ENCODE results near the gene TSPAN33.

TSPAN33 gene

GRCh38 chr7:129162732-129163131, 18.2 kb downstream of the TSPAN33 start:
- Histone ChIP-seq H3K9me2 (ENCODE audit: low read depth, low read length) (no peaks in the 10 kb centered on the region), H4K20me1 (ENCODE audit: insufficient read depth, low read length) (no peaks in the 10 kb centered on the region), H3K4me1 (ENCODE audit: insufficient read depth, low read length, severe bottlenecking) (peaks cover 9% of the 10 kb centered on the region), H3K4me3 (ENCODE audit: low read depth, low read length, poor library complexity, severe bottlenecking) (no peak overlapping the region), H3K9ac (ENCODE audit: low read length) (no peak overlapping the region), H3K27ac (ENCODE audit: low read depth, low read length, poor library complexity, severe bottlenecking) (no peak overlapping the region), H2AFZ (ENCODE audit: low read length) (no peak overlapping the region), H3K79me2 (ENCODE audit: insufficient read depth, low read length) (no peaks in the 10 kb centered on the region), H3K4me2 (ENCODE audit: low read length) (no peak overlapping the region), H3K36me3 (ENCODE audit: insufficient read depth, low read length) (peaks cover 15% of the 10 kb centered on the region; the same call in 1 of the 2 replicates), H3F3A (ENCODE audit: insufficient read depth, low read length) (no peaks in the 10 kb centered on the region), H3K9me3 (ENCODE audit: low read length) (no peaks in the 10 kb centered on the region), H3K27me3 (ENCODE audit: insufficient read depth, low read length) (no peaks in the 10 kb centered on the region)
- no peak for TF ChIP-seq CTCF (IDR thresholded peaks at IDR 0.05; ENCODE audit: low read length)
- no peak for TF ChIP-seq EZH2 (IDR thresholded peaks at IDR 0.05; ENCODE audit: borderline replicate concordance, low read length)

GRCh38 chr7:129163875-129164544, 19.5 kb downstream of the TSPAN33 start:
- no peaks in the 10 kb centered on the region for H4K20me1 ChIP-seq (ENCODE audit: insufficient read depth, low read length)
- H3K27ac ChIP-seq (ENCODE audit: low read depth, low read length, poor library complexity, severe bottlenecking), result no peak overlapping the region
- H3K27me3 ChIP-seq (ENCODE audit: insufficient read depth, low read length), result no peaks in the 10 kb centered on the region
- no peak overlapping the region for H2AFZ ChIP-seq (ENCODE audit: low read length)
- peaks cover 14% of the 10 kb centered on the region for H3K4me1 ChIP-seq (ENCODE audit: insufficient read depth, low read length, severe bottlenecking)
- no peaks in the 10 kb centered on the region for H3K9me2 ChIP-seq (ENCODE audit: low read depth, low read length)
- no peaks in the 10 kb centered on the region for H3F3A ChIP-seq (ENCODE audit: insufficient read depth, low read length)
- no peak overlapping the region for H3K9ac ChIP-seq (ENCODE audit: low read length)
- H3K4me3 ChIP-seq (ENCODE audit: low read depth, low read length, poor library complexity, severe bottlenecking), result no peak overlapping the region
- no peaks in the 10 kb centered on the region for H3K79me2 ChIP-seq (ENCODE audit: insufficient read depth, low read length)
- no peak for TF ChIP-seq EZH2 (IDR thresholded peaks at IDR 0.05; ENCODE audit: borderline replicate concordance, low read length)
- TF ChIP-seq CTCF (IDR thresholded peaks at IDR 0.05; ENCODE audit: low read length), result peak; percentile 98
- H3K9me3 ChIP-seq (ENCODE audit: low read length), result no peaks in the 10 kb centered on the region
- no peak overlapping the region for H3K4me2 ChIP-seq (ENCODE audit: low read length)
- peaks cover 19% of the 10 kb centered on the region; the same call in 1 of the 2 replicates for H3K36me3 ChIP-seq (ENCODE audit: insufficient read depth, low read length)

GRCh38 chr7:129166745-129167144, 22.2 kb downstream of the TSPAN33 start:
- no peaks in the 10 kb centered on the region for H3K27me3 ChIP-seq (ENCODE audit: insufficient read depth, low read length)
- H3K79me2 ChIP-seq (ENCODE audit: insufficient read depth, low read length), result no peaks in the 10 kb centered on the region
- no peaks in the 10 kb centered on the region for H3K9me3 ChIP-seq (ENCODE audit: low read length)
- H2AFZ ChIP-seq (ENCODE audit: low read length), result no peak overlapping the region
- no peak overlapping the region for H3K27ac ChIP-seq (ENCODE audit: low read depth, low read length, poor library complexity, severe bottlenecking)
- no peak overlapping the region for H3K4me2 ChIP-seq (ENCODE audit: low read length)
- H3K9ac ChIP-seq (ENCODE audit: low read length), result no peak overlapping the region
- H3K9me2 ChIP-seq (ENCODE audit: low read depth, low read length), result no peaks in the 10 kb centered on the region
- no peaks in the 10 kb centered on the region for H4K20me1 ChIP-seq (ENCODE audit: insufficient read depth, low read length)
- no peak overlapping the region for H3K4me3 ChIP-seq (ENCODE audit: low read depth, low read length, poor library complexity, severe bottlenecking)
- H3K4me1 ChIP-seq (ENCODE audit: insufficient read depth, low read length, severe bottlenecking), result peaks cover 19% of the 10 kb centered on the region
- TF ChIP-seq EZH2 (IDR thresholded peaks at IDR 0.05; ENCODE audit: borderline replicate concordance, low read length) (no peak), CTCF (IDR thresholded peaks at IDR 0.05; ENCODE audit: low read length) (no peak)
- peaks cover 19% of the 10 kb centered on the region; the same call in 1 of the 2 replicates for H3K36me3 ChIP-seq (ENCODE audit: insufficient read depth, low read length)
- H3F3A ChIP-seq (ENCODE audit: insufficient read depth, low read length), result no peaks in the 10 kb centered on the region
